HepG2 (cell line): ENCODE data around the gene SMYD1. TPM values are rescaled to one million over a fixed set of nuclear protein-coding genes. Genes with fewer than 3 reads are reported as not detected.

Source experiments
- ATAC-seq: fragments of 200-7000 bp; cut with Tn5 transposase; 3 replicates; pipeline ENCODE4 v1.9.1; 2020; ENCODE audit warnings: mild to moderate bottlenecking, moderate library complexity
- BruUV-seq: library from RNA; stranded (reverse); fragments of 400-500 nt; replicated peaks from 2 replicates; lab custom pipeline; 2021; lab: Mats Ljungman, UMichigan
- CTCF ChIA-PET: fragments of 300-600 bp; formaldehyde crosslinking; extraction: SDS; loops from one replicate; lab custom pipeline; 2021; ENCODE audit warnings: low total read pairs, inconsistent platforms, low intra/inter-chr PET ratio; lab: Yijun Ruan, JAX
- POLR2A ChIA-PET: fragments of 350-600 bp; sonication (Branson Sonifier 250); formaldehyde crosslinking; loops from one replicate; lab custom pipeline; 2020; ENCODE audit warnings: antibody characterized with exemption, inconsistent platforms; lab: Yijun Ruan, JAX
- DNase-seq: peaks from one replicate; pipeline ENCODE4 v3.0.0-alpha.2; 2015; ENCODE audit warnings: low spot score
- FAIRE-seq: peaks from 3 replicates; lab custom pipeline; 2011; peaks lifted over from hg19 to GRCh38; lab: Jason Lieb, UNC
- H2AFZ ChIP-seq: one replicate; pipeline ENCODE4 v1.6.1; 2011; ENCODE audit warnings: low read length, inconsistent platforms
- H3K27ac ChIP-seq: fragments of 300-600 bp; 3 replicates; pipeline ENCODE4 v1.8.0; 2011; ENCODE audit warnings: mixed run types, mild to moderate bottlenecking, mixed read lengths, low read length, inconsistent platforms; ENCODE audit not compliant: insufficient read depth; ENCODE audit errors: extremely low read length
- H3K27me3 ChIP-seq, 2 experiments: fragments of 200-600 bp in 1 of 2; 2 replicates in 1 of 2; 3 replicates in 1 of 2; pipeline versions ENCODE4 v1.6.0 to v1.8.0; 2011; ENCODE audit warnings: low read length in 2 of 2, mild to moderate bottlenecking in 2 of 2, moderate library complexity in 2 of 2, inconsistent platforms in 1 of 2; ENCODE audit not compliant: insufficient read depth in 2 of 2, control insufficient read depth in 1 of 2
- H3K36me3 ChIP-seq, 2 experiments: fragments of 200-600 bp in 1 of 2; replicated peaks in 1 of 2; 2 replicates in 1 of 2; 3 replicates in 1 of 2; pipeline versions ENCODE4 v1.5.1 to v1.8.0; 2011; ENCODE audit warnings: low read length in 2 of 2, inconsistent platforms in 1 of 2; ENCODE audit not compliant: insufficient read depth in 2 of 2, control insufficient read depth in 1 of 2
- H3K4me1 ChIP-seq: 2 replicates; pipeline ENCODE4 v1.5.1; 2012; ENCODE audit warnings: low read length, inconsistent platforms; ENCODE audit not compliant: insufficient read depth
- H3K4me2 ChIP-seq: 2 replicates; pipeline ENCODE4 v1.6.0; 2011; ENCODE audit warnings: low read depth, low read length, inconsistent platforms
- H3K4me3 ChIP-seq, 3 experiments: fragments of 200-600 bp in 1 of 3; sonication (generic), shearing (Covaris generic) in 1 of 3; replicated peaks in 1 of 3; 2 replicates each; pipeline ENCODE4 v1.5.1; 2011 to 2016; ENCODE audit warnings: low read length in 3 of 3, inconsistent platforms in 2 of 3, low read depth in 2 of 3, mild to moderate bottlenecking in 2 of 3, control low read depth in 1 of 3, mixed read lengths in 1 of 3; ENCODE audit not compliant: insufficient read depth in 1 of 3
- H3K79me2 ChIP-seq: one replicate; pipeline ENCODE4 v1.6.1; 2011; ENCODE audit warnings: low read length, inconsistent platforms; ENCODE audit not compliant: insufficient read depth
- H3K9ac ChIP-seq: 2 replicates; pipeline ENCODE4 v1.6.0; 2011; ENCODE audit warnings: mild to moderate bottlenecking, low read depth, low read length, inconsistent platforms; ENCODE audit not compliant: insufficient read depth
- H3K9me3 ChIP-seq: 2 replicates; pipeline ENCODE4 v1.5.1; 2012; ENCODE audit warnings: mild to moderate bottlenecking, low read length
- H4K20me1 ChIP-seq: 2 replicates; pipeline ENCODE4 v1.6.0; 2011; ENCODE audit warnings: inconsistent platforms, mild to moderate bottlenecking, low read length, moderate library complexity; ENCODE audit not compliant: insufficient read depth
- AHR ChIP-seq: IDR thresholded peaks from 2 replicates; pipeline ENCODE4 v1.6.1; 2018; ENCODE audit warnings: missing genetic modification reagents, missing compliant biosample characterization
- ELF4 ChIP-seq: sonication (generic); formaldehyde crosslinking; IDR thresholded peaks from 2 replicates; pipeline ENCODE4 v1.5.0; 2020; ENCODE audit warnings: missing genetic modification reagents, mild to moderate bottlenecking, moderate library complexity, borderline replicate concordance
- FOXM1 ChIP-seq: sonication (generic); formaldehyde crosslinking; IDR thresholded peaks from 2 replicates; pipeline ENCODE4 v1.5.0; 2020; ENCODE audit warnings: missing genetic modification reagents
- HINFP ChIP-seq: sonication (generic); formaldehyde crosslinking; IDR thresholded peaks from 2 replicates; pipeline ENCODE4 v1.4.0; 2020; ENCODE audit warnings: low read depth, mild to moderate bottlenecking, missing genetic modification reagents
- HOMEZ ChIP-seq: IDR thresholded peaks from 2 replicates; pipeline ENCODE4 v1.6.1; 2016; ENCODE audit warnings: low read depth
- KLF15 ChIP-seq: sonication (generic); formaldehyde crosslinking; IDR thresholded peaks from 2 replicates; pipeline ENCODE4 v1.8.1; 2023; ENCODE audit warnings: borderline replicate concordance, mild to moderate bottlenecking, inconsistent platforms, missing genetic modification reagents, mixed read lengths
- MTA1 ChIP-seq: sonication (generic); formaldehyde crosslinking; IDR thresholded peaks from 2 replicates; pipeline ENCODE4 v1.4.0; 2020; ENCODE audit warnings: missing genetic modification reagents, mild to moderate bottlenecking, borderline replicate concordance
- PLSCR1 ChIP-seq: sonication (generic); formaldehyde crosslinking; IDR thresholded peaks from 2 replicates; pipeline ENCODE4 v1.5.0; 2020; ENCODE audit warnings: missing genetic modification reagents, mild to moderate bottlenecking, borderline replicate concordance
- RORA ChIP-seq: sonication (generic); formaldehyde crosslinking; IDR thresholded peaks from 2 replicates; pipeline ENCODE4 v1.5.0; 2020; ENCODE audit warnings: mild to moderate bottlenecking, missing genetic modification reagents, moderate library complexity
- SALL1 ChIP-seq: sonication (generic); formaldehyde crosslinking; IDR thresholded peaks from 2 replicates; pipeline ENCODE4 v1.8.0; 2022; ENCODE audit warnings: mild to moderate bottlenecking, missing genetic modification reagents
- SMARCE1 ChIP-seq: fragments of 450-650 bp; IDR thresholded peaks from 2 replicates; pipeline ENCODE4 v1.6.1; 2017; ENCODE audit warnings: borderline replicate concordance
- SNAPC5 ChIP-seq: sonication (generic); formaldehyde crosslinking; IDR thresholded peaks from 2 replicates; pipeline ENCODE4 v1.8.1; 2023; ENCODE audit warnings: mild to moderate bottlenecking, missing genetic modification reagents, borderline replicate concordance
- TEF ChIP-seq: sonication (generic); formaldehyde crosslinking; IDR thresholded peaks from 2 replicates; pipeline ENCODE4 v1.5.0; 2020; ENCODE audit warnings: missing genetic modification reagents
- THAP8 ChIP-seq: sonication (generic); formaldehyde crosslinking; IDR thresholded peaks from 2 replicates; pipeline ENCODE4 v1.5.1; 2020; ENCODE audit warnings: missing genetic modification reagents, mild to moderate bottlenecking, borderline replicate concordance
- ZBTB3 ChIP-seq: sonication (generic); formaldehyde crosslinking; IDR thresholded peaks from 2 replicates; pipeline ENCODE4 v1.4.0; 2020; ENCODE audit warnings: low read depth, mild to moderate bottlenecking, moderate library complexity, missing genetic modification reagents, borderline replicate concordance
- ZFP36L2 ChIP-seq: sonication (generic); formaldehyde crosslinking; IDR thresholded peaks from 2 replicates; pipeline ENCODE4 v1.4.0; 2020; ENCODE audit warnings: missing genetic modification reagents
- ZMAT5 ChIP-seq: sonication (generic); formaldehyde crosslinking; IDR thresholded peaks from 2 replicates; pipeline ENCODE4 v1.5.0; 2020; ENCODE audit warnings: mild to moderate bottlenecking, low read depth, missing genetic modification reagents, borderline replicate concordance
- ZNF441 ChIP-seq: sonication (generic); formaldehyde crosslinking; IDR thresholded peaks from 2 replicates; pipeline ENCODE4 v1.7.0; 2021; ENCODE audit warnings: missing genetic modification reagents, borderline replicate concordance
- ZNF496 ChIP-seq: sonication (generic); formaldehyde crosslinking; IDR thresholded peaks from 2 replicates; pipeline ENCODE4 v1.8.1; 2023; ENCODE audit warnings: mild to moderate bottlenecking, moderate library complexity, missing genetic modification reagents; ENCODE audit not compliant: insufficient replicate concordance
- WGBS: methylation state at CpG from one replicate; pipeline ENCODE4 v1.1.6; 2017; ENCODE audit warnings: low lambda C conversion rate; 5-methylcytosine and 5-hydroxymethylcytosine counted together
- in situ Hi-C: cut with HindIII; loops from 2 replicates; pipeline ENCODE4 v1.10.0; 2017; ENCODE audit warnings: low pct_unique_long_range_greater_than_20kb; ENCODE audit not compliant: extremely low pct_ligation_motif_present
- intact Hi-C: fragments of 100-400 bp; cut with micrococcal nuclease; formaldehyde crosslinking; loops from one replicate; pipeline ENCODE4 v1.10.0; 2022; ENCODE audit not compliant: unreplicated experiment
- polyA plus RNA-seq, 8 experiments: library from polyadenylated mRNA; depleted of rRNA in 3 of 8; stranded (reverse) in 7 of 8; unstranded in 1 of 8; fragments of >200 nt; fragmentation: Illumina TruSeq in 4 of 8; extraction: Trizol in 4 of 8; gene quantifications; 2 replicates each; pipeline versions ENCODE4 v1.2.1 to v1.2.3, GENCODE V29; 2011 to 2016; ENCODE audit warnings: low read depth in 4 of 8, missing spikeins in 1 of 8, mixed read lengths in 1 of 8; ENCODE audit not compliant: insufficient read depth in 1 of 8
- total RNA-seq, 5 experiments: library from RNA; depleted of rRNA; stranded (reverse); fragments of >200 nt; fragmentation: Illumina TruSeq; extraction: Trizol; gene quantifications; 2 replicates each; pipeline ENCODE4 v1.2.3, GENCODE V29; 2016; ENCODE audit warnings: low read depth in 1 of 5

Gene SMYD1
- total and polyA plus RNA-seq, 2 of the 13 experiments (the other 11 are each of a cell fraction or from before 2014, with no cell fraction given) = not detected

GRCh38 chr2:88078643-88079172, 11.1 kb downstream of the SMYD1 start:
- in situ Hi-C loops = no loop called here
- POLR2A ChIA-PET = interaction anchor here (1.3 kb wide), 1 partner anchor 63 kb away, joined by 4 read pairs; the partner anchor contains the start of gene RNU2-63P
- H3K79me2 ChIP-seq = no peaks in the 10 kb centered on the region
- no peak overlapping the region for H3K4me2 ChIP-seq
- H2AFZ ChIP-seq = no peak overlapping the region
- TF ChIP-seq THAP8 (CRISPR knock-in tag) (no peak), ZBTB3 (no peak), MTA1 (CRISPR knock-in tag) (no peak), HINFP (no peak), ZNF441 (CRISPR knock-in tag) (no peak), SALL1 (no peak), HOMEZ (no peak), RORA (CRISPR knock-in tag) (no peak), ZMAT5 (CRISPR knock-in tag) (no peak), TEF (no peak), ZFP36L2 (CRISPR knock-in tag) (no peak), ELF4 (CRISPR knock-in tag) (no peak), PLSCR1 (CRISPR knock-in tag) (no peak), FOXM1 (CRISPR knock-in tag) (no peak), AHR (CRISPR knock-in tag) (no peak), SNAPC5 (CRISPR knock-in tag) (no peak), ZNF496 (no peak), KLF15 (no peak), SMARCE1 (no peak)
- TF ChIP-seq, all 625 proteins: peak for 0
- Histone ChIP-seq H3K9ac (no peak overlapping the region), H3K4me1 (peaks cover 18% of the 10 kb centered on the region), H3K27ac (no peak overlapping the region), H3K27me3 (peaks cover 0 to 12% of the 10 kb centered on the region in 2 experiments; a peak in 2 of 5 replicates), H3K9me3 (no peaks in the 10 kb centered on the region), H3K36me3 (no peaks in the 10 kb centered on the region), H3K4me3 (no peak overlapping the region), H4K20me1 (no peaks in the 10 kb centered on the region)
- WGBS = 26% methylated on average over 3 of the region's 3 CpGs
- ATAC-seq (no peak), DNase-seq (no peak), FAIRE-seq (no peak)
- BruUV-seq = no TSS peak
- CTCF ChIA-PET = no interaction called here
- intact Hi-C loops = no loop called here
